ENCODE data around the gene NXPE3.

DNA sequence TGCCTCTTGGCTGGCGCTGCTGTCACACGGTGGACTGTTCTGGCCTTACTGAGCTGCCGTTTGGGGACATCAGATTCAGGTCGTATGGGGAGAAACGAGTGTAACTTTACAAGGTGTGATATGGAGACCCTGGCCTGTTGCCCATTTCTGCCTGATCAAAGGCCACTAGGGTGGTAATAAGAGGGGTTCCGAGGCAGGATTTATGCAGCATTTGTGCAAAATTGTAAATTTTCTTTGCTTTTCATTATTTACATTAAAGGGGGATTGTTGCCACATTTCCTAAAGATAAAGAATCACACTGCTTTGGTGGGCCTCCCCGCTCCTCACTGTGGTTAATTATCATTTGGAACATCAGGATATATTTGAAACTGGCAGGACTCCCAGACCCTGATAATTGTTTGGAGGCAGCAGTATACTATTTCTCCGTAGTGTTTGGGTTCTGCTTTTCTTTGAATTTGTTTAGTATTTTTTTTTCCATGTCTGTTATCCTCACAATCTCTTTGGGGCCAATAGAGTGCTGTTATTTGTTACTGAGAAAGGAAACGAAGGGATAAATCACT, 891 bp downstream of the NXPE3 start:
- TF ChIP-seq POLR2AphosphoS5 (IDR thresholded peaks at IDR 0.05; ENCODE audit: low read depth) (no peak), GABPA (IDR thresholded peaks at IDR 0.05; ENCODE audit: low read depth) (no peak)
- TF ChIP-seq, protein P1, sequence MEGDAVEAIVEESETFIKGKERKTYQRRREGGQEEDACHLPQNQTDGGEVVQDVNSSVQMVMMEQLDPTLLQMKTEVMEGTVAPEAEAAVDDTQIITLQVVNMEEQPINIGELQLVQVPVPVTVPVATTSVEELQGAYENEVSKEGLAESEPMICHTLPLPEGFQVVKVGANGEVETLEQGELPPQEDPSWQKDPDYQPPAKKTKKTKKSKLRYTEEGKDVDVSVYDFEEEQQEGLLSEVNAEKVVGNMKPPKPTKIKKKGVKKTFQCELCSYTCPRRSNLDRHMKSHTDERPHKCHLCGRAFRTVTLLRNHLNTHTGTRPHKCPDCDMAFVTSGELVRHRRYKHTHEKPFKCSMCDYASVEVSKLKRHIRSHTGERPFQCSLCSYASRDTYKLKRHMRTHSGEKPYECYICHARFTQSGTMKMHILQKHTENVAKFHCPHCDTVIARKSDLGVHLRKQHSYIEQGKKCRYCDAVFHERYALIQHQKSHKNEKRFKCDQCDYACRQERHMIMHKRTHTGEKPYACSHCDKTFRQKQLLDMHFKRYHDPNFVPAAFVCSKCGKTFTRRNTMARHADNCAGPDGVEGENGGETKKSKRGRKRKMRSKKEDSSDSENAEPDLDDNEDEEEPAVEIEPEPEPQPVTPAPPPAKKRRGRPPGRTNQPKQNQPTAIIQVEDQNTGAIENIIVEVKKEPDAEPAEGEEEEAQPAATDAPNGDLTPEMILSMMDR (IDR thresholded peaks at IDR 0.05; ENCODE audit: insufficient read depth, low read length): no peak
- TF ChIP-seq, protein P2, sequence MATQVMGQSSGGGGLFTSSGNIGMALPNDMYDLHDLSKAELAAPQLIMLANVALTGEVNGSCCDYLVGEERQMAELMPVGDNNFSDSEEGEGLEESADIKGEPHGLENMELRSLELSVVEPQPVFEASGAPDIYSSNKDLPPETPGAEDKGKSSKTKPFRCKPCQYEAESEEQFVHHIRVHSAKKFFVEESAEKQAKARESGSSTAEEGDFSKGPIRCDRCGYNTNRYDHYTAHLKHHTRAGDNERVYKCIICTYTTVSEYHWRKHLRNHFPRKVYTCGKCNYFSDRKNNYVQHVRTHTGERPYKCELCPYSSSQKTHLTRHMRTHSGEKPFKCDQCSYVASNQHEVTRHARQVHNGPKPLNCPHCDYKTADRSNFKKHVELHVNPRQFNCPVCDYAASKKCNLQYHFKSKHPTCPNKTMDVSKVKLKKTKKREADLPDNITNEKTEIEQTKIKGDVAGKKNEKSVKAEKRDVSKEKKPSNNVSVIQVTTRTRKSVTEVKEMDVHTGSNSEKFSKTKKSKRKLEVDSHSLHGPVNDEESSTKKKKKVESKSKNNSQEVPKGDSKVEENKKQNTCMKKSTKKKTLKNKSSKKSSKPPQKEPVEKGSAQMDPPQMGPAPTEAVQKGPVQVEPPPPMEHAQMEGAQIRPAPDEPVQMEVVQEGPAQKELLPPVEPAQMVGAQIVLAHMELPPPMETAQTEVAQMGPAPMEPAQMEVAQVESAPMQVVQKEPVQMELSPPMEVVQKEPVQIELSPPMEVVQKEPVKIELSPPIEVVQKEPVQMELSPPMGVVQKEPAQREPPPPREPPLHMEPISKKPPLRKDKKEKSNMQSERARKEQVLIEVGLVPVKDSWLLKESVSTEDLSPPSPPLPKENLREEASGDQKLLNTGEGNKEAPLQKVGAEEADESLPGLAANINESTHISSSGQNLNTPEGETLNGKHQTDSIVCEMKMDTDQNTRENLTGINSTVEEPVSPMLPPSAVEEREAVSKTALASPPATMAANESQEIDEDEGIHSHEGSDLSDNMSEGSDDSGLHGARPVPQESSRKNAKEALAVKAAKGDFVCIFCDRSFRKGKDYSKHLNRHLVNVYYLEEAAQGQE (IDR thresholded peaks at IDR 0.05; ENCODE audit: insufficient replicate concordance, low read depth): no peak

Data from HL-60 (cell line).